Erythroblast (primary cell): ENCODE measurements around the gene RBBP4.

ENCODE experiments used
- GATA1 ChIP-seq: IDR thresholded peaks from 2 replicates; pipeline ENCODE4 v1.6.1; 2011; ENCODE audit warnings: low read depth, mild to moderate bottlenecking, control low read depth, low read length, moderate library complexity
- POLR2A ChIP-seq: IDR thresholded peaks from 2 replicates; pipeline ENCODE4 v1.6.1; 2011; ENCODE audit warnings: mild to moderate bottlenecking, low read length

- TF ChIP-seq POLR2A (no peak), GATA1 (no peak)
Measured at GRCh38 chr1:32709476-32709875, 58.5 kb downstream of the RBBP4 start.
